ENCODE data around the gene IGFBP5. TPM values are rescaled to one million over a fixed set of nuclear protein-coding genes. Genes with fewer than 3 reads are reported as not detected.

Gene IGFBP5
- total and polyA plus RNA-seq, 2 donors (not counting 1 experiment from before 2014, with no cell fraction given) = not detected

DNA sequence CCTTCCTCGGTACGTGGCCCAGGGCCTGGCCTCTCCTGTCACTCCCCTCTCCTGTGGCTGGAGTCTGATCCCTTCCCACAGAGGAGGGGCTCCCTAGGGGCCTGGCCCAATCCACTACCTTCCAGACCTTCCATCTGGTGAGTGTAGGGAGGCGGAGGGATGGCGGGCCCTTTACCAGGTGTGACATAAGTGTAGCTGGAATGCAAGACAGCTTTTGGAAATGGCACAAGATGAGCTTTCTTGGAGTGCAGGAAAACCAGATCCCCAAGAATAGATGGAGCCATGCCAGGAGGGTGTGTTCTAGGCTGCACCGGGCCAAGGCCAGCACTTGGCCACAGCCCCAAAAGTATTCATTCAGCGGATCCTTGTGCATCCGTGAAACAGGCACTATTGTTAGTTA lies 30.1 kb downstream of the IGFBP5 start:
- DNase-seq = no peak
- H3K4me2 ChIP-seq (replicated peaks; ENCODE audit: low read depth, low read length, poor library complexity, severe bottlenecking) = no peak overlapping the region
- Mint-ChIP-seq H3K9me3 (ENCODE audit: insufficient read depth) (no peaks in the 10 kb centered on the region), H3K27ac (no peak overlapping the region), H3K4me1 (no peaks in the 10 kb centered on the region), H3K27me3 (peaks cover 27% of the 10 kb centered on the region), H3K4me3 (no peak overlapping the region)
- TF ChIP-seq, protein P1, sequence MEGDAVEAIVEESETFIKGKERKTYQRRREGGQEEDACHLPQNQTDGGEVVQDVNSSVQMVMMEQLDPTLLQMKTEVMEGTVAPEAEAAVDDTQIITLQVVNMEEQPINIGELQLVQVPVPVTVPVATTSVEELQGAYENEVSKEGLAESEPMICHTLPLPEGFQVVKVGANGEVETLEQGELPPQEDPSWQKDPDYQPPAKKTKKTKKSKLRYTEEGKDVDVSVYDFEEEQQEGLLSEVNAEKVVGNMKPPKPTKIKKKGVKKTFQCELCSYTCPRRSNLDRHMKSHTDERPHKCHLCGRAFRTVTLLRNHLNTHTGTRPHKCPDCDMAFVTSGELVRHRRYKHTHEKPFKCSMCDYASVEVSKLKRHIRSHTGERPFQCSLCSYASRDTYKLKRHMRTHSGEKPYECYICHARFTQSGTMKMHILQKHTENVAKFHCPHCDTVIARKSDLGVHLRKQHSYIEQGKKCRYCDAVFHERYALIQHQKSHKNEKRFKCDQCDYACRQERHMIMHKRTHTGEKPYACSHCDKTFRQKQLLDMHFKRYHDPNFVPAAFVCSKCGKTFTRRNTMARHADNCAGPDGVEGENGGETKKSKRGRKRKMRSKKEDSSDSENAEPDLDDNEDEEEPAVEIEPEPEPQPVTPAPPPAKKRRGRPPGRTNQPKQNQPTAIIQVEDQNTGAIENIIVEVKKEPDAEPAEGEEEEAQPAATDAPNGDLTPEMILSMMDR (IDR thresholded peaks at IDR 0.05) = no peak
- TF ChIP-seq EZH2 (IDR thresholded peaks at IDR 0.05; ENCODE audit: borderline replicate concordance, insufficient read depth, low read depth, low read length, poor library complexity, severe bottlenecking) = no peak
- no peaks in the 10 kb centered on the region for H4K20me1 ChIP-seq (ENCODE audit: control insufficient read depth, insufficient read depth, low read length, poor library complexity, severe bottlenecking)
- ATAC-seq (ENCODE audit: low read depth) = no peak
- WGBS (ENCODE audit: insufficient coverage) = 92% methylated on average over 5 of the region's 7 CpGs
- no peaks in the 10 kb centered on the region for H3K36me3 ChIP-seq (replicated peaks in 1 of 2; ENCODE audit: control extremely low read depth in 1 of 2, control insufficient read depth in 1 of 2, extremely low read depth in 1 of 2, insufficient read depth in 2 of 2, low read length in 1 of 2)
- intact Hi-C loops (cut with micrococcal nuclease) = no loop called here
- H3K4me3 ChIP-seq (ENCODE audit: control extremely low read depth in 1 of 5, extremely low read depth in 1 of 5, insufficient read depth in 1 of 5, low read depth in 2 of 5, low read length in 4 of 5) = no peak overlapping the region
- H3K9me3 ChIP-seq (ENCODE audit: control extremely low read depth in 1 of 3, control insufficient read depth in 2 of 3, insufficient read depth in 1 of 3, low read length in 2 of 3) = no peaks in the 10 kb centered on the region
- POLR2A ChIA-PET = no interaction called here
- no peak overlapping the region for H3K9ac ChIP-seq (ENCODE audit: low read length)
- peaks cover 0 to 10% (median 1%) of the 10 kb centered on the region in 4 experiments for H3K27me3 ChIP-seq (replicated peaks in 1 of 4; ENCODE audit: control extremely low read depth in 1 of 4, control insufficient read depth in 3 of 4, insufficient read depth in 4 of 4, low read length in 3 of 4)
- no peak overlapping the region for H2AFZ ChIP-seq (ENCODE audit: insufficient read depth, low read depth, low read length, poor library complexity, severe bottlenecking)
- H3K27ac ChIP-seq (ENCODE audit: low read length in 2 of 2) = no peak overlapping the region
- no peaks in the 10 kb centered on the region for H3K79me2 ChIP-seq (ENCODE audit: control insufficient read depth, insufficient read depth, low read length)
- H3K4me1 ChIP-seq (ENCODE audit: control insufficient read depth in 2 of 2, insufficient read depth in 2 of 2, low read length in 2 of 2) = no peaks in the 10 kb centered on the region
- CTCF ChIA-PET = interaction anchor here (1.5 to 4.0 kb wide), 4 partner anchors 12 to 1048 kb away, joined by 3 to 32 read pairs (median 18); no protein-coding TSS in a partner anchor

DNA sequence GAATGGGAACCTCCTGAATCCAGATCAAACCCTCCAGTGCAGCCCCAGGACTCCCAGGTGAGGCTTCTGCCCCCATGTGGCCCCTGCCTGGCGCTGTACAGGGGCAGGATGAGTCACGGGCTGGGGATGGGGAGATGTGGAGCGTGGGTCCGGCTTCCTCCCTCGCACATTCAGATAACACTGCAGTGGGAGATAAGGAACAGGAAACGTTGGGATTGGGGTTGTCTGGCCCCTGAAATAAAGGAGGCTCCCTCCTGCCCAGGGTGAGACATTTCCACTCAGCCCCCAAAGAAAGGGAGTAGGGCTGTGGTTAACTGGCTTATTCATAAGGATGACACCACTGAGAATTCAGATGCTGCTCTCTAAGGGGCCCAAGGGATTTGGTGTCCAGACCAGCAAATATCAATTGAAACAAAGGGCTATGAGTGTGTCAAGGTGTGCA lies 30.7 kb downstream of the IGFBP5 start:
- intact Hi-C loops (cut with micrococcal nuclease) = no loop called here
- ChIA-PET POLR2A (no interaction called here), CTCF (interaction anchor here (1.2 to 4.0 kb wide), 7 partner anchors 11 to 1049 kb away, joined by 3 to 32 read pairs (median 4); no protein-coding TSS in a partner anchor)
- Histone ChIP-seq H3K9ac (ENCODE audit: low read length) (no peak overlapping the region), H3K27ac (ENCODE audit: low read length in 2 of 2) (no peak overlapping the region), H3K79me2 (ENCODE audit: control insufficient read depth, insufficient read depth, low read length) (no peaks in the 10 kb centered on the region), H3K4me3 (ENCODE audit: control extremely low read depth in 1 of 5, extremely low read depth in 1 of 5, insufficient read depth in 1 of 5, low read depth in 2 of 5, low read length in 4 of 5) (no peak overlapping the region), H3K4me1 (ENCODE audit: control insufficient read depth in 2 of 2, insufficient read depth in 2 of 2, low read length in 2 of 2) (no peaks in the 10 kb centered on the region), H3K4me2 (replicated peaks; ENCODE audit: low read depth, low read length, poor library complexity, severe bottlenecking) (no peak overlapping the region), H2AFZ (ENCODE audit: insufficient read depth, low read depth, low read length, poor library complexity, severe bottlenecking) (no peak overlapping the region), H3K36me3 (replicated peaks in 1 of 2; ENCODE audit: control extremely low read depth in 1 of 2, control insufficient read depth in 1 of 2, extremely low read depth in 1 of 2, insufficient read depth in 2 of 2, low read length in 1 of 2) (no peaks in the 10 kb centered on the region), H4K20me1 (ENCODE audit: control insufficient read depth, insufficient read depth, low read length, poor library complexity, severe bottlenecking) (no peaks in the 10 kb centered on the region), H3K9me3 (ENCODE audit: control extremely low read depth in 1 of 3, control insufficient read depth in 2 of 3, insufficient read depth in 1 of 3, low read length in 2 of 3) (no peaks in the 10 kb centered on the region), H3K27me3 (replicated peaks in 1 of 4; ENCODE audit: control extremely low read depth in 1 of 4, control insufficient read depth in 3 of 4, insufficient read depth in 4 of 4, low read length in 3 of 4) (peaks cover 0 to 5% (median 1%) of the 10 kb centered on the region in 4 experiments)
- no peak for ATAC-seq (ENCODE audit: low read depth)
- Mint-ChIP-seq H3K27me3 (peaks cover 20% of the 10 kb centered on the region), H3K4me1 (no peaks in the 10 kb centered on the region), H3K9me3 (ENCODE audit: insufficient read depth) (no peaks in the 10 kb centered on the region), H3K27ac (no peak overlapping the region), H3K4me3 (no peak overlapping the region)
- no peak for DNase-seq
- no CpG with 5 or more reads among the region's 6 CpGs for WGBS (ENCODE audit: insufficient coverage)
- TF ChIP-seq EZH2 (IDR thresholded peaks at IDR 0.05; ENCODE audit: borderline replicate concordance, insufficient read depth, low read depth, low read length, poor library complexity, severe bottlenecking) = no peak
- TF ChIP-seq, protein P1 (IDR thresholded peaks at IDR 0.05) = no peak

Data from B cell (primary cell).